T-cell (primary cell): ENCODE measurements around the gene INSYN2A. TPM values are rescaled to one million over a fixed set of nuclear protein-coding genes. Genes with fewer than 3 reads are reported as not detected.

Experiments used
- ATAC-seq, 4 experiments: fragments of 200-7000 bp in 3 of 4; fragments of 150-1000 bp in 1 of 4; cut with Tn5 transposase; replicated peaks in 1 of 4; 1 replicate in 3 of 4; 2 replicates in 1 of 4; pipeline ENCODE4 v1.10.0; 2021; ENCODE audit warnings: moderate library complexity in 3 of 4, mild to moderate bottlenecking in 2 of 4, moderate number of reproducible peaks in 1 of 4
- CTCF ChIA-PET, 2 donors: fragments of 300-600 bp; sonication (Branson Sonifier 250); formaldehyde crosslinking; loops; one replicate each; lab custom pipeline; 2022; ENCODE audit warnings: antibody characterized with exemption in 2 of 2; lab: Charles Lee
- POLR2A ChIA-PET, 2 donors: fragments of 300-600 bp; sonication (Branson Sonifier 250); formaldehyde crosslinking; loops; one replicate each; lab custom pipeline; 2022; ENCODE audit warnings: antibody characterized with exemption in 2 of 2; lab: Charles Lee
- DNase-seq, 35 experiments: peaks; one replicate each; pipeline versions ENCODE4 v3.0.0 to v3.0.0-alpha.2; 2013 to 2023
- H3K27ac ChIP-seq: one replicate; pipeline ENCODE4 v1.5.1; 2013; ENCODE audit warnings: low read length
- H3K27me3 ChIP-seq, 2 experiments: replicated peaks in 1 of 2; 1 replicate in 1 of 2; 2 replicates in 1 of 2; pipeline versions ENCODE4 v1.6.1 to v1.7.0; 2013; ENCODE audit warnings: low read length in 1 of 2, mixed read lengths in 1 of 2; ENCODE audit not compliant: control insufficient read depth in 2 of 2, insufficient read depth in 2 of 2; ENCODE audit errors: extremely low read depth in 1 of 2
- H3K36me3 ChIP-seq, 2 donors: 1 replicate in 1 of 2; 2 replicates in 1 of 2; pipeline versions ENCODE4 v1.6.1 to v1.7.0; 2013; ENCODE audit warnings: low read length in 1 of 2; ENCODE audit not compliant: control insufficient read depth in 2 of 2, insufficient read depth in 1 of 2; ENCODE audit errors: extremely low read depth in 1 of 2
- H3K4me1 ChIP-seq, 2 experiments: 1 replicate in 1 of 2; 2 replicates in 1 of 2; pipeline versions ENCODE4 v1.6.1 to v1.7.0; 2013; ENCODE audit warnings: low read length in 2 of 2, mixed read lengths in 1 of 2; ENCODE audit not compliant: insufficient read depth in 2 of 2, control insufficient read depth in 1 of 2; ENCODE audit errors: extremely low read depth in 1 of 2
- H3K4me3 ChIP-seq, 2 donors: 1 replicate in 1 of 2; 2 replicates in 1 of 2; pipeline versions ENCODE4 v1.5.1 to v1.7.0; 2013; ENCODE audit warnings: mild to moderate bottlenecking in 2 of 2, low read length in 1 of 2, moderate library complexity in 1 of 2; ENCODE audit not compliant: control insufficient read depth in 1 of 2; ENCODE audit errors: extremely low read depth in 1 of 2
- H3K9me3 ChIP-seq: 2 replicates; pipeline ENCODE4 v1.7.0; 2013
- H3K27ac Mint-ChIP-seq, 2 donors: one replicate each; pipeline ENCODE4 v1.8.0; 2020 to 2021; ENCODE audit warnings: mild to moderate bottlenecking in 2 of 2, mixed read lengths in 2 of 2
- H3K27me3 Mint-ChIP-seq, 2 donors: one replicate each; pipeline ENCODE4 v1.8.0; 2021 to 2022; ENCODE audit warnings: mixed read lengths in 2 of 2
- H3K36me3 Mint-ChIP-seq: one replicate; pipeline ENCODE4 v1.8.0; 2021; ENCODE audit warnings: mixed read lengths
- H3K4me1 Mint-ChIP-seq, 3 donors: one replicate each; pipeline ENCODE4 v1.8.0; 2020 to 2022; ENCODE audit warnings: mixed read lengths in 3 of 3, mild to moderate bottlenecking in 1 of 3
- H3K4me3 Mint-ChIP-seq, 3 donors: one replicate each; pipeline ENCODE4 v1.8.0; 2020 to 2022; ENCODE audit warnings: mild to moderate bottlenecking in 3 of 3, mixed read lengths in 3 of 3, moderate library complexity in 3 of 3
- H3K9me3 Mint-ChIP-seq, 3 donors: one replicate each; pipeline ENCODE4 v1.8.0; 2020 to 2022; ENCODE audit warnings: mixed read lengths in 3 of 3
- WGBS: methylation state at CpG from one replicate; pipeline ENCODE4 v1.1.5; 2013; ENCODE audit warnings: missing lambda C conversion rate; ENCODE audit not compliant: insufficient coverage; 5-methylcytosine and 5-hydroxymethylcytosine counted together
- total RNA-seq, 35 experiments: library from RNA in 6 of 35; stranded (reverse) in 6 of 35; fragments of 120-200 nt in 1 of 35; gene quantifications; one replicate each; pipeline versions ENCODE4 v1.2.1 to v1.2.4 and lab custom pipeline; 2013 to 2026

The INSYN2A gene
- total RNA-seq, 5 donors from 2014 or later (not counting 1 experiment from before 2014, with no cell fraction given), result not detected

DNA sequence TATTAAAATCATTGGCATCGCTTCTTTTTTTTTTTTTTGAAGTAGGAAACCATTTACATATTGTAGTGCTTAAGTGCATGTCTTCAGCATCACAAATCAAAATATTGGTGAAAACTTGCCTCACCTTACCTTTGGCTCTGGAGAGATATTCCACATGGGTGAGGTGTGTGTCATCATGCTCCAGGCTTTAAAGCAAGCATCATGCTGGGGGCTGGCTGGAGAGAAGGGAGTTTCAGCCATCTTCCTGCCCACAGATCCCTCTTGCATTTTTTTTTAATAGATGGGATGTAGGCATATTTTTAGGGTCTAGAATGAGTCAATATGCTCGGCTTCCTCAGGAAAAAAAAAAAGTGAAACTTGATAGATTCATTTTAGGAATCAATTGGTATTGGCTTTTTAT, 2.3 kb upstream of the INSYN2A start:
- Mint-ChIP-seq H3K27ac (no peak overlapping the region), H3K4me3 (no peak overlapping the region), H3K36me3 (no peaks in the 10 kb centered on the region), H3K9me3 (no peaks in the 10 kb centered on the region), H3K27me3 (peaks cover 27% of the 10 kb centered on the region in 2 donors), H3K4me1 (peaks cover 0 to 3% (median 3%) of the 10 kb centered on the region in 3 donors)
- ChIA-PET CTCF (interaction anchor here in 1 of 2 donors (0.7 kb wide), 1 partner anchor 9 kb away, joined by 3 read pairs; no protein-coding TSS in a partner anchor), POLR2A (no interaction called here)
- WGBS, result 60% methylated on average over 1 of the region's 2 CpGs
- Histone ChIP-seq H3K4me1 (no peaks in the 10 kb centered on the region), H3K36me3 (no peaks in the 10 kb centered on the region), H3K27ac (no peak overlapping the region), H3K9me3 (no peaks in the 10 kb centered on the region), H3K27me3 (peaks cover 3 to 30% of the 10 kb centered on the region in 2 experiments), H3K4me3 (no peak overlapping the region)
- ATAC-seq, result no peak
- DNase-seq, result no peak

DNA sequence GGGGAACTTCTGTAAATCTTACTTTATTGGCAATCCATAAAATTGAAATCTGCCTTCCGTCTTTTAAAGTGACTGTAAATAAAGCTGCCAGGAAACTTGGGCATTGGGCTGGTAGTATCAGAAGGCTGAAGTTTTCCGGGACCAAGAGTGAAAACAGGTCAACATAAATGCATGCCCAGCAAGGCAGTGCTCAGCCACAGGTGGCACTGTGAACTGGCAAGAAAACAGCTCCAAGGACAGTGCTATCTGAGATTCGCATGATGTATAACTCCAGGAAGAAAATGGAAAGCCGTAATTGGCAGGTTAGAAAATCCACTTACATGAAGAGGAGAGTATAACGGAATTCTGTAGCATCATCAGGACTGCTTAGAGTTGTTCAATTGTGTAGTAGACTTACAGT, 1.9 kb upstream of the INSYN2A start:
- H3K27ac ChIP-seq, result no peak overlapping the region
- H3K27me3 ChIP-seq, result peaks cover 3 to 30% of the 10 kb centered on the region in 2 experiments
- no peaks in the 10 kb centered on the region for H3K9me3 Mint-ChIP-seq
- WGBS, result 86% methylated on average over 4 of the region's 5 CpGs
- H3K4me1 ChIP-seq, result no peaks in the 10 kb centered on the region
- no peak overlapping the region for H3K27ac Mint-ChIP-seq
- peaks cover 0 to 3% (median 3%) of the 10 kb centered on the region in 3 donors for H3K4me1 Mint-ChIP-seq
- POLR2A ChIA-PET, result no interaction called here
- DNase-seq, result no peak
- H3K36me3 Mint-ChIP-seq, result no peaks in the 10 kb centered on the region
- H3K27me3 Mint-ChIP-seq, result peaks cover 29 to 31% of the 10 kb centered on the region in 2 donors
- no peak overlapping the region for H3K4me3 Mint-ChIP-seq
- H3K36me3 ChIP-seq, result no peaks in the 10 kb centered on the region
- ATAC-seq, result no peak
- H3K4me3 ChIP-seq, result no peak overlapping the region
- H3K9me3 ChIP-seq, result no peaks in the 10 kb centered on the region
- CTCF ChIA-PET, result no interaction called here

DNA sequence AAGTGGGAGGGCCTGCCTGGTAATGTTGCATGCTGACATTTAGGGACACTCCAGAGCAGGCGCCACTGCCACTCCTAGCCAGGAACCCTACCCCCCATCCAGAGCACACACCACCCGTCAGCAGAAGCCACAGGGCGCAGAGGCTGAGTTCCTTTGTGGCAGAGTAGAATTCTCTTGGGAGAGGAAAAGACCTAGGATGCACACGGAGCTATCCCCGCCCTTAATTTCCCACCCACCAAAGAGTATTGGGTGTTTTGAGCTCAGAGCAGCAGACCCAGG, 702 bp upstream of the INSYN2A start:
- Histone ChIP-seq H3K4me3 (no peak overlapping the region), H3K27me3 (peaks cover 8 to 27% of the 10 kb centered on the region in 2 experiments), H3K27ac (no peak overlapping the region), H3K36me3 (no peaks in the 10 kb centered on the region), H3K4me1 (no peaks in the 10 kb centered on the region), H3K9me3 (no peaks in the 10 kb centered on the region)
- Mint-ChIP-seq H3K27me3 (peaks cover 33% of the 10 kb centered on the region in 2 donors), H3K27ac (no peak overlapping the region), H3K9me3 (no peaks in the 10 kb centered on the region), H3K4me1 (peaks cover 0 to 3% (median 3%) of the 10 kb centered on the region in 3 donors), H3K36me3 (no peaks in the 10 kb centered on the region), H3K4me3 (no peak overlapping the region)
- DNase-seq (no peak), ATAC-seq (no peak)
- CTCF ChIA-PET, result no interaction called here
- whole genome bisulfite sequencing, result no CpG with 5 or more reads among the region's 5 CpGs
- POLR2A ChIA-PET, result no interaction called here

DNA sequence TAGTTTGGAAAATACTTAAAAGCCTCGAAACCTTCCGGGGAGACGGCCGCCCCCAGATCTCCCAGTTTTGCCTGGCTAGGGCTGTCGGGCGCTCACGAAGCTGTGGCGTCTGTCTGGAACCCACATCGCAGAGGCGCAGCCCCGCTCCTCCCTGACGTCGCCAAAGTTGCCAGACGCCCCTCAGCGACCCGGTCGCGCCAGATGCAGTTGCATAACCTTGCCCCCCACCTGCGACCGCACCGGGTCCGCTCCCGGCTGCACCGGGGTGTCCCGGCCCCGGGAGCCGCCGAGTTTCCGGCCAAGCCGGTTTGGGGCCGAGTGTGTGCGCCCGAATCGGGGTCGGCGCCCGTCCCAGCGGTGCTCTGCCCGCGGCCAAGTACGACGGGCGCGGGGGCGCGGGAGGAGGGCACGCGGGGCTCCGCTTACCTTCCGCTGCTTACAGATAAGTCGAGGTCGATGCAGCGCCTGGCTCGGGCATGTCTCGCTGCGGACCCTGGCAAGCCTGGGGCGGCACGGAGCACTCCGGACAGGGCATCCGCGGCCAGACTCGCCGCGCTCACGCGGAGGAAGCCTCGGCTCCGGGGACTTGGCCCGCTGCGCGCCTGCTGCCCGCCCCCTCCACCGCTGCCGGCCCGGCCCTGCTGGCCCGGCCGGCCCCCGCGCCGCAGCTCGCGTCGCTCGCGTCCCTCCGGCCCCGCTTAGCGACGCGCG, 665 bp downstream of the INSYN2A start:
- no peak for DNase-seq
- POLR2A ChIA-PET, result no interaction called here
- Histone ChIP-seq H3K4me1 (no peaks in the 10 kb centered on the region), H3K9me3 (no peaks in the 10 kb centered on the region), H3K27me3 (peaks cover 8 to 26% of the 10 kb centered on the region in 2 experiments), H3K27ac (no peak overlapping the region), H3K4me3 (no peak overlapping the region), H3K36me3 (no peaks in the 10 kb centered on the region)
- H3K4me1 Mint-ChIP-seq, result peaks cover 0 to 3% (median 3%) of the 10 kb centered on the region in 3 donors
- ATAC-seq, result no peak
- H3K27me3 Mint-ChIP-seq, result peaks cover 33 to 40% of the 10 kb centered on the region in 2 donors
- H3K36me3 Mint-ChIP-seq, result no peaks in the 10 kb centered on the region
- 3% methylated on average over 91 of the region's 91 CpGs for WGBS
- CTCF ChIA-PET, result no interaction called here
- H3K9me3 Mint-ChIP-seq, result no peaks in the 10 kb centered on the region
- H3K27ac Mint-ChIP-seq, result no peak overlapping the region
- H3K4me3 Mint-ChIP-seq, result no peak overlapping the region

DNA sequence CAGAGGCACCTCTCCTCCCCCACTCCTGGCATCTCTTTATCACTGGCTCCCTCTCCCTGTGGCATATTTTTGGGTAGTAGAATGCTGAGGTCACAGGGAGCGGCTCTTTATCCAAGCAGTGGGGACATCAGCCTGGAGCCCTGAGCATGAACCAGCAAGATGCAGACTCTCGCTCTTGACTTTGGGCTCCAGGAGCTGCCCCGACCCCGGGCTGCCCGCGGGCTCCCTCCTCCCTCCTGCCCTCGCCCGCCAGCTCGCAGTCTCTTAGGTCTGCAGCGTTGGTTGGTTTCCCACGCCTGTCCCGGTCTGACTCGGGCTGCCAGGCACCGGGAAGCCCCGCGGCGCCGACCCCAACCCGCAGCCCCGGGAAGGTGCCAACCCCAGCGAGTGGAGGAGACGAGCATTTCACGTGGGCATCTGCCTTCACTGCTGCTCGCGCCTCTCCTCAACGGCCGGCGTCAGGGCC, 1.3 kb downstream of the INSYN2A start:
- Histone ChIP-seq H3K27me3 (peaks cover 8 to 26% of the 10 kb centered on the region in 2 experiments), H3K4me1 (no peaks in the 10 kb centered on the region), H3K9me3 (no peaks in the 10 kb centered on the region), H3K27ac (no peak overlapping the region), H3K4me3 (no peak overlapping the region), H3K36me3 (no peaks in the 10 kb centered on the region)
- H3K27ac Mint-ChIP-seq, result no peak overlapping the region
- ATAC-seq (no peak), DNase-seq (no peak)
- ChIA-PET CTCF (no interaction called here), POLR2A (no interaction called here)
- 5% methylated on average over 28 of the region's 28 CpGs for WGBS
- no peaks in the 10 kb centered on the region for H3K9me3 Mint-ChIP-seq
- peaks cover 0 to 3% (median 3%) of the 10 kb centered on the region in 3 donors for H3K4me1 Mint-ChIP-seq
- peak overlapping the region in 1 of 3 donors; percentile 30 for H3K4me3 Mint-ChIP-seq
- no peaks in the 10 kb centered on the region for H3K36me3 Mint-ChIP-seq
- H3K27me3 Mint-ChIP-seq, result peaks cover 33 to 42% of the 10 kb centered on the region in 2 donors

DNA sequence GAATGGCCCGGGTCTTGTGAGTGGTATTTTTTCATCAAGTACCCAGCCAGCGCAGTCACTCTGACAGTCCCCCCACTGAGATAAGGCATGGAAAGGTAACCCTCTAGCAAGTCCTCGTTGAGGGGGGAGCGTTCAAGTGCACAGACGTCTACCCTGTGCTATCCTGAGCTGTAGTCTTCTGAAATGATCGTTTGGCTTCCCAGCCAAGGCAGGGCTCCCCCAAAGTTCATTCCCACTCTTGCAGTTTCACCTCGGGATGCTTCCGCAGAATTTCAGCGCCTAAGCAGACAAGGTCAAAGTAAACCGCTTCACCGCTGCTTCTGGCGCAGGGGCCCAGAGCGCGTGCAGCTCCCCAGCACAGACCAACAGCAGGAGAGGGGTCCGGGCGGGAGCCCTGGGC, 1.8 kb downstream of the INSYN2A start:
- WGBS, result 74% methylated on average over 12 of the region's 16 CpGs
- no peaks in the 10 kb centered on the region for H3K36me3 ChIP-seq
- H3K4me1 Mint-ChIP-seq, result peaks cover 0 to 3% (median 3%) of the 10 kb centered on the region in 3 donors
- ChIA-PET POLR2A (no interaction called here), CTCF (no interaction called here)
- no peaks in the 10 kb centered on the region for H3K9me3 ChIP-seq
- ATAC-seq (no peak), DNase-seq (no peak)
- H3K27me3 Mint-ChIP-seq, result peaks cover 33 to 37% of the 10 kb centered on the region in 2 donors
- peak overlapping the region in 1 of 3 donors; percentile 30 for H3K4me3 Mint-ChIP-seq
- H3K27me3 ChIP-seq, result peaks cover 8 to 24% of the 10 kb centered on the region in 2 experiments
- H3K4me3 ChIP-seq, result no peak overlapping the region
- no peaks in the 10 kb centered on the region for H3K9me3 Mint-ChIP-seq
- no peak overlapping the region for H3K27ac Mint-ChIP-seq
- H3K4me1 ChIP-seq, result no peaks in the 10 kb centered on the region
- H3K27ac ChIP-seq, result no peak overlapping the region
- no peaks in the 10 kb centered on the region for H3K36me3 Mint-ChIP-seq
